Neural cell (in vitro differentiated cells): Measurements from ENCODE around the gene ING4. TPM values are rescaled to one million over a fixed set of nuclear protein-coding genes. Genes with fewer than 3 reads are reported as not detected.
A peak's percentile ranks its signal among the peaks of the same experiment; 100 is the strongest.

Experiments used
- H2AFZ ChIP-seq: fragments of 200-600, 300-800 bp; sonication (generic), shearing (Covaris generic); 2 replicates; pipeline ENCODE4 v1.6.0; 2014; ENCODE audit warnings: low read depth, mild to moderate bottlenecking, antibody characterized with exemption, low read length, moderate library complexity
- H3F3A ChIP-seq: fragments of 200-600 bp; shearing (Covaris generic); 2 replicates; pipeline ENCODE4 v1.6.1; 2016; ENCODE audit warnings: mild to moderate bottlenecking, moderate library complexity, mixed read lengths, antibody characterized with exemption, low read length; ENCODE audit not compliant: insufficient read depth, poor library complexity, severe bottlenecking
- H3K27ac ChIP-seq: fragments of 200-600, 300-800 bp; sonication (generic), shearing (Covaris generic); 2 replicates; pipeline ENCODE4 v1.5.1; 2014; ENCODE audit warnings: mild to moderate bottlenecking, low read length, moderate library complexity
- H3K27me3 ChIP-seq: fragments of 300-800, 200-600 bp; sonication (generic), shearing (Covaris generic); 2 replicates; pipeline ENCODE4 v1.6.0; 2014; ENCODE audit warnings: mild to moderate bottlenecking, low read depth, low read length, moderate library complexity; ENCODE audit not compliant: insufficient read depth
- H3K36me3 ChIP-seq: fragments of 300-800, 200-600 bp; sonication (generic), shearing (Covaris generic); 2 replicates; pipeline ENCODE4 v1.5.1; 2014; ENCODE audit warnings: mild to moderate bottlenecking, antibody characterized with exemption, low read length, moderate library complexity; ENCODE audit not compliant: insufficient read depth
- H3K4me2 ChIP-seq: fragments of 300-800, 200-600 bp; sonication (generic), shearing (Covaris generic); 2 replicates; pipeline ENCODE4 v1.6.0; 2014; ENCODE audit warnings: mild to moderate bottlenecking, low read length
- H3K4me3 ChIP-seq: fragments of 300-800, 200-600 bp; sonication (generic), shearing (Covaris generic); 2 replicates; pipeline ENCODE4 v1.5.1; 2014; ENCODE audit warnings: mild to moderate bottlenecking, low read length, moderate library complexity
- H3K79me2 ChIP-seq: fragments of 200-600 bp; shearing (Covaris generic); replicated peaks from 2 replicates; pipeline ENCODE4 v1.6.0; 2014; ENCODE audit warnings: mild to moderate bottlenecking, low read length, moderate library complexity; ENCODE audit not compliant: insufficient read depth
- H3K9ac ChIP-seq: fragments of 300-800, 200-600 bp; sonication (generic), shearing (Covaris generic); 2 replicates; pipeline ENCODE4 v1.6.1; 2016; ENCODE audit warnings: mild to moderate bottlenecking, low read length, mixed read lengths
- H3K9me2 ChIP-seq: fragments of 200-600 bp; shearing (Covaris generic); 2 replicates; pipeline ENCODE4 v1.6.1; 2016; ENCODE audit warnings: mild to moderate bottlenecking, low read length, mixed read lengths; ENCODE audit not compliant: insufficient read depth
- H3K9me3 ChIP-seq: fragments of 200-600, 300-800 bp; sonication (generic), shearing (Covaris generic); 2 replicates; pipeline ENCODE4 v1.6.1; 2016; ENCODE audit warnings: mild to moderate bottlenecking, mixed run types, low read length, moderate library complexity, mixed read lengths
- H4K20me1 ChIP-seq: fragments of 200-600 bp; shearing (Covaris generic); 2 replicates; pipeline ENCODE4 v1.6.1; 2016; ENCODE audit warnings: mild to moderate bottlenecking, mixed run types; ENCODE audit not compliant: insufficient read depth
- EP300 ChIP-seq: fragments of 450-650 bp; conservative IDR thresholded peaks from 2 replicates; pipeline ENCODE4 v1.6.1; 2014; ENCODE audit warnings: antibody characterized with exemption, mild to moderate bottlenecking, moderate library complexity; ENCODE audit not compliant: poor library complexity, severe bottlenecking
- EZH2 ChIP-seq: fragments of 200-600, 300-800 bp; shearing (Covaris generic), sonication (generic); IDR thresholded peaks from 2 replicates; pipeline ENCODE4 v1.6.1; 2014; ENCODE audit warnings: antibody characterized with exemption, low read length, borderline replicate concordance, mild to moderate bottlenecking; ENCODE audit not compliant: insufficient read depth, poor library complexity, severe bottlenecking
- MXI1 ChIP-seq: fragments of 450-650 bp; conservative IDR thresholded peaks from 2 replicates; pipeline ENCODE4 v1.6.1; 2014; ENCODE audit warnings: antibody characterized with exemption, mild to moderate bottlenecking; ENCODE audit not compliant: poor library complexity, severe bottlenecking
- POLR2AphosphoS5 ChIP-seq: IDR thresholded peaks from 2 replicates; pipeline ENCODE4 v1.6.1; 2012
- RAD21 ChIP-seq: fragments of 450-650 bp; conservative IDR thresholded peaks from 2 replicates; pipeline ENCODE4 v1.6.1; 2014; ENCODE audit warnings: antibody characterized with exemption, mild to moderate bottlenecking, moderate library complexity
- SMC3 ChIP-seq: fragments of 450-650 bp; conservative IDR thresholded peaks from 2 replicates; pipeline ENCODE4 v1.6.1; 2014; ENCODE audit warnings: antibody characterized with exemption, mild to moderate bottlenecking, moderate library complexity; ENCODE audit not compliant: poor library complexity
- TAF1 ChIP-seq: IDR thresholded peaks from 2 replicates; pipeline ENCODE4 v1.6.1; 2012; ENCODE audit warnings: low read depth
- polyA plus RNA-seq: library from polyadenylated mRNA; depleted of rRNA; stranded (reverse); fragments of >200 nt; gene quantifications from 2 replicates; pipeline ENCODE4 v1.2.3, GENCODE V29; 2014
- TF ChIP-seq, protein P1 (sequence below): fragments of 450-650 bp; IDR thresholded peaks from 2 replicates; pipeline ENCODE4 v1.5.1; 2014; ENCODE audit warnings: antibody characterized with exemption, mild to moderate bottlenecking, moderate library complexity; ENCODE audit not compliant: poor library complexity, severe bottlenecking
- TF ChIP-seq, protein P2 (sequence below): IDR thresholded peaks from 2 replicates; pipeline ENCODE4 v1.6.1; 2012; ENCODE audit warnings: borderline replicate concordance

ING4 gene
- polyA plus RNA-seq, 1 donor from 2014 or later, result 540 TPM

DNA sequence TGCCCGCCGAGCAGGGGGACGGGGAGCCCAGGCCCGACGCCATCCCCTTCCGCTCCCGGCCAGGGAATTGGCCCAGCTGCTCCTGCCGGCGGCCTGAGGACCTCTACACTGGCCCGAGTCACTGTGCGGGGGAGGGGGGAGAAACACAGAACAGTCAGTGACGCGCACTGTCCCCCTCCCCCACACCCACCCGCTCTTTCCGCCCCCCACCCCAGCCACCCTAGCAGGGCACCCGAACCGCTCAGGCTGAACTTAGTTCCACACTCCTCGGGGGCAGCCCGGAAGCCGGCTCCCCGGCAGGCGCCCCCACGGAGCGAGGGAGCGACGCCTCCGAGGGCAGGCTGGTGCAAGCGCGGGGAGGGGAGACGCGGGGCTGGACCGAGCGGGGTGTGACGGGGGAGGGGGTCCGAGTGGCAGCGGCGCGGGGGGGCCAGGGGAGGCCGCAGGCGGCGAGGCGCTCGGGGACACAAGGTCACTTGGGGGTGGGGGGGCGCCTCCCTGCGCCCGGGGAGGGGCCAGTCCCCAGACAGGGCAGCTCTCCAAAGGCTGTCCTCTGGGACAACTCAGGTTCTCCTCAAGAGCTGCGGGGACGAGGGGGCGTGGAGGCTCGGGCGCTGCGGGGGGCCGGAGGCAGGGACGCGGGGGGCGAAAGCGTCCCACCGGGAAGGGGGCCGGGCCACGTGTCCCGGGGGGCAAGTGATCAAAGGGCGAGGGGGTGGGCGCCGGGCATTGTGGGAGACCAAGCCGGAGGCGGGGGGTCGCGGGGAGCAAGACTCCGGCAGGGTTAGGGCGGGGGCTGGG lies 56.4 kb downstream of the ING4 start:
- peak overlapping the region; percentile 45 for H2AFZ ChIP-seq
- no peaks in the 10 kb centered on the region for H3K9me3 ChIP-seq
- H3K9me2 ChIP-seq, result no peaks in the 10 kb centered on the region
- TF ChIP-seq SMC3, result no peak
- no peak for TF ChIP-seq EZH2
- no peak for TF ChIP-seq RAD21
- TF ChIP-seq TAF1, result no peak
- TF ChIP-seq POLR2AphosphoS5, result no peak
- TF ChIP-seq, protein P1, sequence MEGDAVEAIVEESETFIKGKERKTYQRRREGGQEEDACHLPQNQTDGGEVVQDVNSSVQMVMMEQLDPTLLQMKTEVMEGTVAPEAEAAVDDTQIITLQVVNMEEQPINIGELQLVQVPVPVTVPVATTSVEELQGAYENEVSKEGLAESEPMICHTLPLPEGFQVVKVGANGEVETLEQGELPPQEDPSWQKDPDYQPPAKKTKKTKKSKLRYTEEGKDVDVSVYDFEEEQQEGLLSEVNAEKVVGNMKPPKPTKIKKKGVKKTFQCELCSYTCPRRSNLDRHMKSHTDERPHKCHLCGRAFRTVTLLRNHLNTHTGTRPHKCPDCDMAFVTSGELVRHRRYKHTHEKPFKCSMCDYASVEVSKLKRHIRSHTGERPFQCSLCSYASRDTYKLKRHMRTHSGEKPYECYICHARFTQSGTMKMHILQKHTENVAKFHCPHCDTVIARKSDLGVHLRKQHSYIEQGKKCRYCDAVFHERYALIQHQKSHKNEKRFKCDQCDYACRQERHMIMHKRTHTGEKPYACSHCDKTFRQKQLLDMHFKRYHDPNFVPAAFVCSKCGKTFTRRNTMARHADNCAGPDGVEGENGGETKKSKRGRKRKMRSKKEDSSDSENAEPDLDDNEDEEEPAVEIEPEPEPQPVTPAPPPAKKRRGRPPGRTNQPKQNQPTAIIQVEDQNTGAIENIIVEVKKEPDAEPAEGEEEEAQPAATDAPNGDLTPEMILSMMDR, result no peak
- TF ChIP-seq, protein P2, sequence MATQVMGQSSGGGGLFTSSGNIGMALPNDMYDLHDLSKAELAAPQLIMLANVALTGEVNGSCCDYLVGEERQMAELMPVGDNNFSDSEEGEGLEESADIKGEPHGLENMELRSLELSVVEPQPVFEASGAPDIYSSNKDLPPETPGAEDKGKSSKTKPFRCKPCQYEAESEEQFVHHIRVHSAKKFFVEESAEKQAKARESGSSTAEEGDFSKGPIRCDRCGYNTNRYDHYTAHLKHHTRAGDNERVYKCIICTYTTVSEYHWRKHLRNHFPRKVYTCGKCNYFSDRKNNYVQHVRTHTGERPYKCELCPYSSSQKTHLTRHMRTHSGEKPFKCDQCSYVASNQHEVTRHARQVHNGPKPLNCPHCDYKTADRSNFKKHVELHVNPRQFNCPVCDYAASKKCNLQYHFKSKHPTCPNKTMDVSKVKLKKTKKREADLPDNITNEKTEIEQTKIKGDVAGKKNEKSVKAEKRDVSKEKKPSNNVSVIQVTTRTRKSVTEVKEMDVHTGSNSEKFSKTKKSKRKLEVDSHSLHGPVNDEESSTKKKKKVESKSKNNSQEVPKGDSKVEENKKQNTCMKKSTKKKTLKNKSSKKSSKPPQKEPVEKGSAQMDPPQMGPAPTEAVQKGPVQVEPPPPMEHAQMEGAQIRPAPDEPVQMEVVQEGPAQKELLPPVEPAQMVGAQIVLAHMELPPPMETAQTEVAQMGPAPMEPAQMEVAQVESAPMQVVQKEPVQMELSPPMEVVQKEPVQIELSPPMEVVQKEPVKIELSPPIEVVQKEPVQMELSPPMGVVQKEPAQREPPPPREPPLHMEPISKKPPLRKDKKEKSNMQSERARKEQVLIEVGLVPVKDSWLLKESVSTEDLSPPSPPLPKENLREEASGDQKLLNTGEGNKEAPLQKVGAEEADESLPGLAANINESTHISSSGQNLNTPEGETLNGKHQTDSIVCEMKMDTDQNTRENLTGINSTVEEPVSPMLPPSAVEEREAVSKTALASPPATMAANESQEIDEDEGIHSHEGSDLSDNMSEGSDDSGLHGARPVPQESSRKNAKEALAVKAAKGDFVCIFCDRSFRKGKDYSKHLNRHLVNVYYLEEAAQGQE, result no peak
- TF ChIP-seq EP300, result no peak
- TF ChIP-seq MXI1, result no peak
- peaks cover 20% of the 10 kb centered on the region for H4K20me1 ChIP-seq
- peak overlapping the region; percentile 89 for H3K27ac ChIP-seq
- H3K36me3 ChIP-seq, result no peaks in the 10 kb centered on the region
- peaks cover 47% of the 10 kb centered on the region for H3K79me2 ChIP-seq
- H3K27me3 ChIP-seq, result no peaks in the 10 kb centered on the region
- peak overlapping the region; percentile 95 for H3K9ac ChIP-seq
- H3K4me2 ChIP-seq, result peak overlapping the region; percentile 59
- H3F3A ChIP-seq, result peaks cover 6% of the 10 kb centered on the region
- peak overlapping the region; percentile 69 for H3K4me3 ChIP-seq

DNA sequence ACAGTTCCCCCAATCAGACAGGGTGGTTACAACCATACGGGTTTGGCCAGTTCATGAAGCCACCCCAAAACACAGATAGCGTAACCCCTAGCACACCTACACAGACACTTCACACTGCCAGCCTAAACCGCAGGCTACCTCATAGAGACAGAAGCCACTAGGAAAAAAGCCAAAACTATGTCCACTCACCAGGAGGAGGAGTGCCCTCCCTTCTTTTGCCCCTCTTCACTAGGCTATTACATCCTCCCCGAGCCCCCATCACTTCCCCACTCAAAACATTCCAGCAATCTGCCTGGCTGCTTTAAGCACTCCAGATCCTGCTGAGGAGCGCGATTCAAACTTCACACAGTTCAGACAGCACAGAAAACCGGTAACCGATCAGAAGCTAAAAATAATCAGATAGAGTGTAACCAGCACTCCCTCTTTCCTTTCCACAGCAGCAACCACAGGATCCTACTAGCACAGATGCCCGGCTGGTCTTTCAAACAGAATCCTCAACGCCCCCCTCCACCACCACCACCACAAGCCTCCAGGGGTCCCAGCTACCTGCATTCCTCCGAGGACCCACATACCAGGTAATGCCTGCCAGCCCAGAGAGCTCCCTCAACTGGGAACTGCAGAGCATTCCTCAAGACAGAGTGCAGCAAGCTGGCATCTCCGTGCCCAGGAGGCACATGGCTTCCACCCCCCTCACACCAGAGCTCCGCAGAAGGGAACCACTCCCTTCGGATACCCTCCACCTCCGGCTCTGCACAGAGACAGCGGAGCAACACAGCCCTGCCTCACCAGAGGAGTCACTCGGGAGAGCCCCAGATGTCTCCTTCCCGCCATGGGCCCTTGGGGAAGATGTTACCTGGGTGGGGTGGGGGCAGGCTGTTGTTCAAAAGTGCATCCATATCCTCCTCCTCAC lies 57.2 kb downstream of the ING4 start:
- TF ChIP-seq TAF1 (no peak), MXI1 (peak; percentile 77), RAD21 (peak; percentile 27)
- TF ChIP-seq, protein P1, result peak; percentile 47
- H3K79me2 ChIP-seq, result peaks cover 53% of the 10 kb centered on the region
- H4K20me1 ChIP-seq, result peaks cover 20% of the 10 kb centered on the region
- H3F3A ChIP-seq, result no peaks in the 10 kb centered on the region
- H2AFZ ChIP-seq, result no peak overlapping the region
- no peaks in the 10 kb centered on the region for H3K9me3 ChIP-seq
- H3K9me2 ChIP-seq, result no peaks in the 10 kb centered on the region
- no peaks in the 10 kb centered on the region for H3K27me3 ChIP-seq
- no peaks in the 10 kb centered on the region for H3K36me3 ChIP-seq
- H3K4me3 ChIP-seq, result peak overlapping the region; percentile 69
- peak overlapping the region; percentile 89 for H3K27ac ChIP-seq
- peak overlapping the region; percentile 95 for H3K9ac ChIP-seq
- H3K4me2 ChIP-seq, result peak overlapping the region; percentile 59
